HEK293T (cell line): ENCODE data around the gene BMPER.

Experiments used
- CTBP1 ChIP-seq: fragments of 450-650 bp; IDR thresholded peaks from 2 replicates; pipeline ENCODE4 v1.6.1; 2016; ENCODE audit warnings: borderline replicate concordance
- ELF4 ChIP-seq: fragments of 450-650 bp; IDR thresholded peaks from 2 replicates; pipeline ENCODE4 v1.6.1; 2017; ENCODE audit warnings: antibody characterized with exemption
- FOXK2 ChIP-seq: fragments of 450-650 bp; IDR thresholded peaks from 2 replicates; pipeline ENCODE4 v1.6.1; 2016; ENCODE audit warnings: mild to moderate bottlenecking
- SP1 ChIP-seq: fragments of 450-650 bp; IDR thresholded peaks from 2 replicates; pipeline ENCODE4 v1.6.1; 2017
- TARDBP ChIP-seq: fragments of 450-650 bp; IDR thresholded peaks from 2 replicates; pipeline ENCODE4 v1.6.1; 2016

GRCh38 chr7:33876596-33877274, 28.6 kb upstream of the BMPER start:
- TF ChIP-seq TARDBP (no peak), FOXK2 (no peak), ELF4 (no peak), CTBP1 (no peak), SP1 (no peak)
